IMR-90 (cell line): Measurements from ENCODE around the gene TMEM37. TPM values are rescaled to one million over a fixed set of nuclear protein-coding genes. Genes with fewer than 3 reads are reported as not detected.

ENCODE experiments used
- ATAC-seq: fragments of 200-7000 bp; cut with Tn5 transposase; 2 replicates; pipeline ENCODE4 v1.9.1; 2020; ENCODE audit warnings: low read depth, mild to moderate bottlenecking, moderate library complexity
- BruUV-seq: library from RNA; stranded (reverse); fragments of 400-500 nt; replicated peaks from 2 replicates; lab custom pipeline; 2021; lab: Mats Ljungman, UMichigan
- CTCF ChIA-PET: fragments of 300-600 bp; formaldehyde crosslinking; extraction: SDS; loops from one replicate; lab custom pipeline; 2021; ENCODE audit warnings: antibody characterized with exemption; lab: Yijun Ruan, JAX
- POLR2A ChIA-PET: fragments of 300-600 bp; sonication (Branson Sonifier 250); formaldehyde crosslinking; loops from one replicate; lab custom pipeline; 2022; ENCODE audit warnings: antibody characterized with exemption; ENCODE audit not compliant: unreplicated experiment; lab: Charles Lee
- DNase-seq: peaks from one replicate; pipeline ENCODE4 v3.0.0; 2013
- H2AFZ ChIP-seq: replicated peaks from 2 replicates; pipeline ENCODE3; 2013; ENCODE audit warnings: low read length, mild to moderate bottlenecking; ENCODE audit not compliant: poor library complexity
- H2AK5ac ChIP-seq: 2 replicates; pipeline ENCODE4 v1.6.1; 2013; ENCODE audit warnings: low read depth, low read length, inconsistent platforms
- H2AK9ac ChIP-seq: replicated peaks from 2 replicates; pipeline ENCODE3; 2013; ENCODE audit warnings: mild to moderate bottlenecking, low read depth, low read length, moderate library complexity; ENCODE audit not compliant: poor library complexity
- H2BK120ac ChIP-seq: 2 replicates; pipeline ENCODE4 v1.6.1; 2013; ENCODE audit warnings: low read depth, low read length, inconsistent platforms
- H2BK15ac ChIP-seq: 3 replicates; pipeline ENCODE4 v1.6.1; 2013; ENCODE audit warnings: low read depth, low read length, inconsistent platforms
- H2BK20ac ChIP-seq: 2 replicates; pipeline ENCODE4 v1.6.1; 2013; ENCODE audit warnings: low read depth, mild to moderate bottlenecking, inconsistent platforms, low read length, moderate library complexity
- H2BK5ac ChIP-seq: 2 replicates; pipeline ENCODE4 v1.6.1; 2013; ENCODE audit warnings: mild to moderate bottlenecking, low read depth, low read length, inconsistent platforms; ENCODE audit not compliant: poor library complexity, severe bottlenecking
- H3K14ac ChIP-seq: replicated peaks from 2 replicates; pipeline ENCODE4 v1.6.1; 2013; ENCODE audit warnings: low read depth, low read length, inconsistent platforms
- H3K18ac ChIP-seq: 2 replicates; pipeline ENCODE4 v1.6.1; 2013; ENCODE audit warnings: low read depth, low read length, control low read depth
- H3K23ac ChIP-seq: 2 replicates; pipeline ENCODE4 v1.6.1; 2013; ENCODE audit warnings: low read depth, low read length, inconsistent platforms
- H3K27ac ChIP-seq: 2 replicates; pipeline ENCODE4 v1.5.1; 2013; ENCODE audit warnings: mild to moderate bottlenecking, control low read depth, low read length; ENCODE audit not compliant: insufficient read depth
- H3K27me3 ChIP-seq: 2 replicates; pipeline ENCODE4 v1.6.1; 2013; ENCODE audit warnings: low read length; ENCODE audit not compliant: control insufficient read depth, insufficient read depth
- H3K36me3 ChIP-seq: 2 replicates; pipeline ENCODE4 v1.6.1; 2013; ENCODE audit warnings: low read length, mixed read lengths; ENCODE audit not compliant: control insufficient read depth, insufficient read depth
- H3K4ac ChIP-seq: 2 replicates; pipeline ENCODE4 v1.6.1; 2013; ENCODE audit warnings: low read depth, low read length, inconsistent platforms
- H3K4me1 ChIP-seq: 2 replicates; pipeline ENCODE4 v1.6.1; 2013; ENCODE audit warnings: low read length, mixed read lengths; ENCODE audit not compliant: control insufficient read depth, insufficient read depth
- H3K4me2 ChIP-seq: 2 replicates; pipeline ENCODE4 v1.6.1; 2013; ENCODE audit warnings: low read depth, mild to moderate bottlenecking, control low read depth, low read length, moderate library complexity
- H3K4me3 ChIP-seq: 2 replicates; pipeline ENCODE4 v1.5.1; 2013; ENCODE audit warnings: low read depth, mild to moderate bottlenecking, control low read depth, low read length, moderate library complexity; ENCODE audit not compliant: insufficient read depth
- H3K56ac ChIP-seq: 2 replicates; pipeline ENCODE4 v1.6.1; 2013; ENCODE audit warnings: low read length, inconsistent platforms; ENCODE audit not compliant: insufficient read depth; ENCODE audit errors: extremely low read depth
- H3K79me1 ChIP-seq, 2 experiments: 2 replicates each; pipeline ENCODE4 v1.6.1; 2013; ENCODE audit warnings: low read length in 2 of 2, inconsistent platforms in 1 of 2, low read depth in 1 of 2
- H3K9ac ChIP-seq: 2 replicates; pipeline ENCODE4 v1.6.1; 2013; ENCODE audit warnings: low read depth, low read length, control low read depth
- H3K9me1 ChIP-seq: 2 replicates; pipeline ENCODE4 v1.6.1; 2013; ENCODE audit warnings: low read length, inconsistent platforms; ENCODE audit not compliant: insufficient read depth
- H3K9me3 ChIP-seq: 2 replicates; pipeline ENCODE4 v1.6.1; 2013; ENCODE audit warnings: low read length; ENCODE audit not compliant: control insufficient read depth, insufficient read depth
- H4K20me1 ChIP-seq: 2 replicates; pipeline ENCODE4 v1.6.1; 2013; ENCODE audit warnings: low read length, inconsistent platforms; ENCODE audit not compliant: insufficient read depth
- H4K5ac ChIP-seq: 2 replicates; pipeline ENCODE4 v1.6.1; 2013; ENCODE audit warnings: mild to moderate bottlenecking, low read depth, low read length, control low read depth
- H4K8ac ChIP-seq, 2 experiments: 2 replicates each; pipeline ENCODE4 v1.6.1; 2013; ENCODE audit warnings: low read depth in 2 of 2, low read length in 2 of 2, control low read depth in 1 of 2, inconsistent platforms in 1 of 2
- H4K91ac ChIP-seq: 2 replicates; pipeline ENCODE4 v1.6.1; 2013; ENCODE audit warnings: low read depth, low read length, inconsistent platforms; ENCODE audit not compliant: insufficient read depth
- BHLHE40 ChIP-seq: fragments of 150-350 bp; IDR thresholded peaks from 2 replicates; pipeline ENCODE4 v1.6.1; 2016; ENCODE audit warnings: mild to moderate bottlenecking, low read depth, low read length
- CEBPB ChIP-seq: IDR thresholded peaks from 2 replicates; pipeline ENCODE4 v1.6.1; 2012; ENCODE audit warnings: low read depth, low read length, improper control_type of control experiment
- CHD1 ChIP-seq: IDR thresholded peaks from 2 replicates; pipeline ENCODE4 v1.6.1; 2012; ENCODE audit warnings: low read depth, low read length, improper control_type of control experiment
- CTCF ChIP-seq: conservative IDR thresholded peaks from 2 replicates; pipeline ENCODE4 v1.5.1; 2012; ENCODE audit warnings: mild to moderate bottlenecking, low read depth, low read length, improper control_type of control experiment
- ELK1 ChIP-seq: fragments of 150-350 bp; IDR thresholded peaks from 2 replicates; pipeline ENCODE4 v1.6.1; 2016; ENCODE audit warnings: low read depth, mild to moderate bottlenecking, low read length, moderate library complexity, borderline replicate concordance
- FOS ChIP-seq: fragments of 150-350 bp; IDR thresholded peaks from 2 replicates; pipeline ENCODE4 v1.6.1; 2016; ENCODE audit warnings: low read depth, low read length
- MAFK ChIP-seq: IDR thresholded peaks from 2 replicates; pipeline ENCODE4 v1.6.1; 2012; ENCODE audit warnings: low read depth, low read length, improper control_type of control experiment
- MAZ ChIP-seq: IDR thresholded peaks from 2 replicates; pipeline ENCODE4 v1.6.1; 2012; ENCODE audit warnings: low read depth, mild to moderate bottlenecking, low read length, improper control_type of control experiment, moderate library complexity, borderline replicate concordance
- MXI1 ChIP-seq: IDR thresholded peaks from 2 replicates; pipeline ENCODE4 v1.6.1; 2012; ENCODE audit warnings: low read depth, mild to moderate bottlenecking, low read length, moderate library complexity, borderline replicate concordance
- NFE2L2 ChIP-seq: fragments of 150-350 bp; IDR thresholded peaks from 2 replicates; pipeline ENCODE4 v1.6.1; 2016; ENCODE audit warnings: low read depth, mild to moderate bottlenecking, low read length
- POLR2A ChIP-seq: IDR thresholded peaks from 2 replicates; pipeline ENCODE4 v1.6.1; 2012; ENCODE audit warnings: mild to moderate bottlenecking, low read depth, low read length
- RAD21 ChIP-seq: IDR thresholded peaks from 2 replicates; pipeline ENCODE4 v1.6.1; 2012; ENCODE audit warnings: low read length, improper control_type of control experiment
- RCOR1 ChIP-seq: IDR thresholded peaks from 2 replicates; pipeline ENCODE4 v1.6.1; 2012; ENCODE audit warnings: mild to moderate bottlenecking, low read length, improper control_type of control experiment; ENCODE audit not compliant: insufficient replicate concordance
- RFX5 ChIP-seq: IDR thresholded peaks from 2 replicates; pipeline ENCODE4 v1.8.0; 2012; ENCODE audit warnings: low read depth, mild to moderate bottlenecking, low read length, moderate library complexity
- SMC3 ChIP-seq: fragments of 150-350 bp; IDR thresholded peaks from 2 replicates; pipeline ENCODE4 v1.6.1; 2016; ENCODE audit warnings: low read depth, mild to moderate bottlenecking, antibody characterized with exemption, low read length, moderate library complexity
- USF2 ChIP-seq: fragments of 150-350 bp; IDR thresholded peaks from 2 replicates; pipeline ENCODE4 v1.6.1; 2017; ENCODE audit warnings: mild to moderate bottlenecking, antibody characterized with exemption, low read length, low read depth
- WGBS, 2 experiments: methylation state at CpG; one replicate each; pipeline versions ENCODE4 v1.1.5 to v1.1.7; 2013; ENCODE audit warnings: missing lambda C conversion rate in 2 of 2; ENCODE audit not compliant: insufficient read length in 1 of 2; ENCODE audit errors: extremely low coverage in 2 of 2; 5-methylcytosine and 5-hydroxymethylcytosine counted together
- dilution Hi-C: fragments of 300-500 bp; cut with HindIII; formaldehyde crosslinking; loops from one replicate; pipeline ENCODE4 v1.14.3; 2018; ENCODE audit warnings: low sequenced_read_pairs; ENCODE audit not compliant: unreplicated experiment
- in situ Hi-C: fragments of 300-500 bp; cut with MboI; formaldehyde crosslinking; loops from 3 replicates; pipeline ENCODE4 v1.14.3; 2019; ENCODE audit warnings: low sequenced_read_pairs, inconsistent platforms, mixed read lengths
- intact Hi-C: fragments of 100-400 bp; cut with micrococcal nuclease; formaldehyde crosslinking; loops from 2 replicates; pipeline ENCODE4 v1.10.0; 2022
- polyA plus RNA-seq, 3 experiments: library from polyadenylated mRNA; depleted of rRNA; stranded (reverse); fragments of >200 nt; gene quantifications; 2 replicates each; pipeline ENCODE4 v1.2.3, GENCODE V29; 2012; ENCODE audit warnings: low replicate concordance in 1 of 3
- total RNA-seq: library from RNA; depleted of rRNA; stranded (reverse); fragments of >200 nt; gene quantifications from 2 replicates; pipeline ENCODE4 v1.2.3, GENCODE V29; 2012

TMEM37 gene
- total and polyA plus RNA-seq, 2 of the 4 experiments (the other 2 are of a cell fraction) = under 0.01 to 0.39 TPM

DNA sequence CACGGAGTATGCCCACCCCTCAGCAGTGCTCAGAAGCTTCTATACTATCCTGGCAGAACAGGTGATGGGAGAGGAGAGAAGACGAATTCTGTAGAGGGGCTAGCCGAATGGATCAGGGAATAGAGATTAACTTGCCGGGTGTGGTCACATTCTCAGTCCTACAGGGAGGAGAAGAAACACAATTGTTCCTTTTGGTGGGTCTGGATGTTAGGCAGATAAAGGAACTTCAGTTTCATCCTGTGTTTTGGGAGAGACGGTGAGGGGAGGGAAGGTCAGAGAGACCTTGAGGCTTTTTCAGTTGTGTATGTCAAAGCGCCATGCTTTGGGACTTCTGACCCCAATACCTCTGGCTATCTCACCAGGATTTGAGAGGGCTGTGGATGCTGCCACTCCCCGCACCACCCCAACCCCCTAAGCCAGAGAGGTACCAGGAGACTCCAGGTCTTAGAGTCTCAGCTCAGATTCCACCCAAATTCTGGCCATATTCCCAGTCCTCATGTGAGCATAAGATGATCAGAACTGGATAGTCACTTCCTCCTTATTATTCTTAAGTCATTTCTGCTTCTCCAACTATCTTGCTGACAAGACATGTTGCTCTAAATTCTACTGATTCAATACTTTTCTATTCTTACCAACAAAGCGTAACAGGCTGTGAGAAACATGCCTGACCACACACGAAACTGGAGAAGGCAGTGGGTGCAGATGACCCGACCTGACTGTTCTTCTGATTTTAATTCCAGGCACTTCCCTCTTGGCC, 2.3 kb upstream of the TMEM37 start:
- H4K8ac ChIP-seq = no peak overlapping the region
- no peak overlapping the region for H4K5ac ChIP-seq
- TF ChIP-seq CEBPB (no peak), POLR2A (no peak), MAZ (no peak), BHLHE40 (no peak), CTCF (no peak), ELK1 (no peak), RFX5 (no peak), CHD1 (no peak), FOS (no peak), NFE2L2 (no peak), USF2 (no peak), RAD21 (no peak), MXI1 (no peak), RCOR1 (no peak), SMC3 (no peak), MAFK (no peak)
- H3K27ac ChIP-seq = no peak overlapping the region
- no peak overlapping the region for H2BK120ac ChIP-seq
- no peak for ATAC-seq
- H3K36me3 ChIP-seq = no peaks in the 10 kb centered on the region
- no TSS peak for BruUV-seq
- H2AK5ac ChIP-seq = no peak overlapping the region
- ChIA-PET CTCF (no interaction called here), POLR2A (no interaction called here)
- H3K79me1 ChIP-seq = no peaks in the 10 kb centered on the region
- no peak for DNase-seq
- no peak overlapping the region for H3K14ac ChIP-seq
- H2AK9ac ChIP-seq = no peak overlapping the region
- H3K9me3 ChIP-seq = no peaks in the 10 kb centered on the region; the same call in 1 of the 2 replicates
- H3K4ac ChIP-seq = no peak overlapping the region
- H2AFZ ChIP-seq = no peak overlapping the region
- H3K9ac ChIP-seq = no peak overlapping the region
- in situ Hi-C loops (no loop called here), intact Hi-C loops (no loop called here), dilution Hi-C loops (no loop called here)
- WGBS, 2 experiments = 69% methylated on average over 3 of the region's 10 CpGs; no CpG with 5 or more reads in 1 of the 2 experiments
- no peak overlapping the region for H2BK15ac ChIP-seq
- H3K4me3 ChIP-seq = no peak overlapping the region
- H3K4me1 ChIP-seq = peaks cover 3% of the 10 kb centered on the region; the same call in 1 of the 2 replicates
- H3K18ac ChIP-seq = no peak overlapping the region
- H3K56ac ChIP-seq = no peak overlapping the region
- peaks cover 68% of the 10 kb centered on the region for H3K27me3 ChIP-seq
- H4K20me1 ChIP-seq = no peaks in the 10 kb centered on the region
- H4K91ac ChIP-seq = no peak overlapping the region
- H2BK5ac ChIP-seq = no peak overlapping the region
- H3K23ac ChIP-seq = no peak overlapping the region
- H3K9me1 ChIP-seq = no peaks in the 10 kb centered on the region
- H2BK20ac ChIP-seq = no peak overlapping the region
- H3K4me2 ChIP-seq = no peak overlapping the region
